HG03280 (cell line): ENCODE measurements around the gene SLC12A3.

Experiments used
- ATAC-seq: cut with Tn5 transposase; IDR thresholded peaks from one replicate; pipeline ENCODE4 v1.9.1; 2021; ENCODE audit warnings: mild to moderate bottlenecking, moderate library complexity; ENCODE audit not compliant: unreplicated experiment

SLC12A3 gene, protein sequence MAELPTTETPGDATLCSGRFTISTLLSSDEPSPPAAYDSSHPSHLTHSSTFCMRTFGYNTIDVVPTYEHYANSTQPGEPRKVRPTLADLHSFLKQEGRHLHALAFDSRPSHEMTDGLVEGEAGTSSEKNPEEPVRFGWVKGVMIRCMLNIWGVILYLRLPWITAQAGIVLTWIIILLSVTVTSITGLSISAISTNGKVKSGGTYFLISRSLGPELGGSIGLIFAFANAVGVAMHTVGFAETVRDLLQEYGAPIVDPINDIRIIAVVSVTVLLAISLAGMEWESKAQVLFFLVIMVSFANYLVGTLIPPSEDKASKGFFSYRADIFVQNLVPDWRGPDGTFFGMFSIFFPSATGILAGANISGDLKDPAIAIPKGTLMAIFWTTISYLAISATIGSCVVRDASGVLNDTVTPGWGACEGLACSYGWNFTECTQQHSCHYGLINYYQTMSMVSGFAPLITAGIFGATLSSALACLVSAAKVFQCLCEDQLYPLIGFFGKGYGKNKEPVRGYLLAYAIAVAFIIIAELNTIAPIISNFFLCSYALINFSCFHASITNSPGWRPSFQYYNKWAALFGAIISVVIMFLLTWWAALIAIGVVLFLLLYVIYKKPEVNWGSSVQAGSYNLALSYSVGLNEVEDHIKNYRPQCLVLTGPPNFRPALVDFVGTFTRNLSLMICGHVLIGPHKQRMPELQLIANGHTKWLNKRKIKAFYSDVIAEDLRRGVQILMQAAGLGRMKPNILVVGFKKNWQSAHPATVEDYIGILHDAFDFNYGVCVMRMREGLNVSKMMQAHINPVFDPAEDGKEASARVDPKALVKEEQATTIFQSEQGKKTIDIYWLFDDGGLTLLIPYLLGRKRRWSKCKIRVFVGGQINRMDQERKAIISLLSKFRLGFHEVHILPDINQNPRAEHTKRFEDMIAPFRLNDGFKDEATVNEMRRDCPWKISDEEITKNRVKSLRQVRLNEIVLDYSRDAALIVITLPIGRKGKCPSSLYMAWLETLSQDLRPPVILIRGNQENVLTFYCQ

DNA sequence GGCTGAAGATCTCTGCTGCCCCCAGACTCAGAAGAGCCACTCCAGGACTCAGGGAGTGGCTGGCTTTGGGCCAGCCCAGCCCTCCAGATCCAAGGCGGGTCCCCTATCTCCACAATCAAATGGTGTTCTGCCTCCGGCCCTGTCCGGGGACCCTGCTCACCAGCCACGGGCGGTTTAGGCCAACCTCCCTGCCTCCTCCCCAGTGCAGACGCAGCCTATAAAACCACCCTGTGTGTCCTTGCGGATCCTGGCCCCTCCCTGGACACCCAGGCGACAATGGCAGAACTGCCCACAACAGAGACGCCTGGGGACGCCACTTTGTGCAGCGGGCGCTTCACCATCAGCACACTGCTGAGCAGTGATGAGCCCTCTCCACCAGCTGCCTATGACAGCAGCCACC is at the start of gene SLC12A3:
Gene SLC12A3, plus strand, starts transcription at position 248 of the 400 bp plus-strand sequence. Its CDS starts 29 bp downstream, at position 277.
- no peak for ATAC-seq

DNA sequence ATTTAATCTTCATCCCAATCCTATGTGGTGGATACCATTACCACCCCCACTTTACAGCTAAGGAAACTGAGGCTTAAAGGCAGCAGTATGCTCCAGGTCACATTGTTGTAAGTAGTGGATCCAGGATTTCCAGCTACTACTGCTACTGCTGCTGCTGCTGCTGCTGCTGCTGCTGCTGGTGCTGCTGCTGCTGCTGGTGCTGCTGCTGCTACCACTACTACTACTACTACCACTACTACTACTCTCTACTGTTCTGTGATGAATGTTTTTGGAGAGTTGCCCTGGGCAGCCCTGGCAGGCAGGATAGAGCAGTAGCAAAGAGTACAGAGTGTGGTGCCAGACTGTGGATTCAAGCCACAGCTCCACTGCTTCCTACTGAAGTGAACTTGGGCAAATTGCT is 49.3 kb upstream of the SLC12A3 start:
- ATAC-seq: no peak

DNA sequence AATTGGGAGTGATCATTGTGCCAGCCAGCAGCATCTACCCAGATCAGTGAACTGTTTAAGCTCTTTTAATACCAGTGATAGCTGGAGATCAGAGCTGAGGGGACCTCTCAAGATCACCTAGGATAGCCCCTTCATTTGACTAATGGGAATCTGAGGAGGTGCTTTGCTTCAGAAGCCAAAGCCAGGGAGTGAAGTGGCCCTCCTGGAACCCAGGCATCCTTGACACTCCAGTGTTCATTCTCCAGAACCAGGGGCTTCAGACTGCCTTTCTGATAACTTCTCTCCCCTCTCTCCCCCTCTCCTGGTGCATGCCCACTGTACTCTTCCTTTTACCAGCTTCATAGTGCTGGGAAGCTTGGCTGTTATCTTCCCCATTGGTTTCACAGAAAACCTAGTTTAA is 48.0 kb upstream of the SLC12A3 start:
- ATAC-seq: no peak

DNA sequence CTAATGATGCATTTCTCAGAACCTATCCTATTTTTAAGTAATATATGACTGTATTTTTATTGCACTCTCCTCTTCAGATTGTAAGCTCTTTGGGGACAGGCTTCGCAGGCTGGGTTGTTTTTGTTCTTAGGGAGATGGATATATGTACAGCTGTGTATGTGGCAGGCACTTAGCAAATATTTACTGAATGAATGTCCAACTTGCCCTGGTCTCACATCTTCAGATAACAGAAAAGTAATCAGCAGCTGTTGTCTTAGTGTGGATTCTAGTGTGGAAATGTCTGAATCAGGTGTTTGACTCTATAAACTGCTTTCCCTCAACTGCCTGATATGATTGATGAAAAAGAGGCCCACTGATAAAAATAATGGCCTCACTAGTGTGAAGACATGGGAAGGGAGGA is 47.1 kb upstream of the SLC12A3 start:
- ATAC-seq: no peak

DNA sequence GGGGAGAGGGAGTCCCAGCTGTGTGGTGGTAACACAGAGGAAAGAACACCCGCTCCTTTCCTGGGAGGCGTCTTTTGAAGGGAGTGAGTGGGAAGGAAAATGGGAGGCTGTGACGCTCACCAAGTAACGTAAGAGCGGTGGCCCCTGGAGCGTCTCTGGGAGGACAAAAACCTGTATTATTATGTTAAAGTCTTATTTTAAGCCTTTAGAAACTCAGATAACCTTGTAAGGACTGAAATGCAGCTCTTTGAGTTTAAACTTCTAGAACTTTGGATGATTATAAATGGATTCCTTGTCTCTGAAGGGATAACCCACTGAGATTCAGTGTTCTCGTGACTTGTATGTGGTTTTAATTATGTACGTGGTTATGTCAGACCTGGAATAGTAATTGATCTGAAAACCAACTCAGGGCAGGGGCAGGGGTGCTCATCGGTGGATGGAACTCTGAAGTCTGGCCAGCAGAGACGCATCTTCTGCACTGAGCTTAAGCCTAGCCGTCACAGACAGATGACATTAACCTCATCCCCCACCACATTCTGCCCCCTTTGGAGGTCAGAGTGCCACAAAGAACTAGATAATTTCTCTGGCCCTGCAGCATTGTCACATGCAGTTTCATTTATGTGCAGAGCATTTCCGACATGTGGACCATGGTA is 41.8 kb upstream of the SLC12A3 start:
- ATAC-seq: no peak

DNA sequence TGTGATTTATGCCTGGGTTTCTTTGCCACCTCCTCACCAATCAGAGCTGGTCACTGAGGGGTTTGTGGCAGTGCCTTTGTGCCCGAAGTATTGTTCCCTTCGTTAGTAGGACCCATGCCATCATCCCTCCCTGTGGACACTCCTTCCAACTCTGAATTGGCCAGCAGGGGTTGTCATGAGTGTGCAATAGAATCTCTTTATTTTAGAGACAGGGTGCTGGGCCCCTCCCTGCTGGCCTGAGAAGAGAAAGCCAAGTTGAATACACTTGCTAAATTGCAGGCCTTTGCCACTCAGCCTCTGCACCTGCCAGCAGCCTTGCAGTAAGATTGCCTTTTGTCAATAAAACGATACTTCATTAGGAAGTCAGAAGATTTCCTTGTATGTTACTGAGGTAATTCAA is 40.7 kb upstream of the SLC12A3 start:
- ATAC-seq: no peak

DNA sequence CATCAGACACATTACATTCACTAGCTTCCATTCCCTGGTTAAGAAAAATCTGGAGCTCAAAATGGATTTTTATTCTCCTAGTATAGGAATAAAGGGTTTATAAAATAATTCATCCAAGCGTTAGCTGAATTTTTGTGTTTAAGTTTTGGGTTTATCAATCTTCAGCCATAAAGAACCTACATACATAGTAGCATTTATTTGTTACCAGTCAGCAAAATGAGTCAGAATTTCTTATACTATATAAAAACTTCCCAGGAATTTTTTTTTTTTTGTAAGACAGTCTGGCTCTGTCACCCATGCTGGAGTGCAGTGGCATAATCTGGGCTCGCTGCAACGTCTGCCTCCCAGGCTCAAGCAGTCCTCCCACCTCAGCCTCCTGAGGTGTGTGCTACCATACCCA is 40.2 kb upstream of the SLC12A3 start:
- ATAC-seq: no peak

DNA sequence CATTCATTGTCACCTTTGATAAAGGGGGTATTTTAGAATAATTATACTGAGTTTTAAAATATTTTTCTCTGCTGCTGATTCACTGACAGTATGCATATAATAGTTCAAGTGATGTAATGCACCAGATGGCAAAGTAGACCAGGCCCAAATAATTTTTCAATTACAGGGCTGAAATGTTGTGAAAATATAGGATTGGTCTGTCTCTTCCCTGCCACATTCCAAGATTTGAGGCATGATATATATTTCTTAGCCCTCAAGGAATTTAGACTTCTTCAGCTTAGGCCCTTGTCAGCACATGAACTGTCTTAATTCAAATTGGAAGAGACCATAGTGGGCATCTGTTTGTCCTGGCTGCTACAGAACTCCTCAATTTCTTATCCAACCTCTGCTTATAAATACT is 39.2 kb upstream of the SLC12A3 start:
- ATAC-seq: no peak

DNA sequence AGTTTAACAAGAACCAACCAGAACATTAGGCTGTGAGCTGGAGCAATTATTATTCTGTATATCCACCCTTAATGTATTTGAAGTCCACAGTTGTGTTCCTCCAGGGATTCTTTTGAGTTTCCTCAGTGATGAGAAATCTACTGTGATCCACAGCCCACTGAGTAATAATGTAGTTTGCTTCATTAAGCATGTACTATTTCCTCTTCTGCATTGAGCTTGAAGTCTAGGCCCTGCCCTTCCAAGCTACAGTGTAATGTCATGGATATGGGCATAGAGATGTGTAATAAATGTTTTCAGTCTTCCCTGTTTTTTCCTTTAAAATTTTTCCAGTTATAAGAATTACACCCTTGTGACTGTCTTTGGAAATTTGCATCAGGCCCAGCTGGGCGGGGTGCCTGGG is 36.4 kb upstream of the SLC12A3 start:
- no peak for ATAC-seq

DNA sequence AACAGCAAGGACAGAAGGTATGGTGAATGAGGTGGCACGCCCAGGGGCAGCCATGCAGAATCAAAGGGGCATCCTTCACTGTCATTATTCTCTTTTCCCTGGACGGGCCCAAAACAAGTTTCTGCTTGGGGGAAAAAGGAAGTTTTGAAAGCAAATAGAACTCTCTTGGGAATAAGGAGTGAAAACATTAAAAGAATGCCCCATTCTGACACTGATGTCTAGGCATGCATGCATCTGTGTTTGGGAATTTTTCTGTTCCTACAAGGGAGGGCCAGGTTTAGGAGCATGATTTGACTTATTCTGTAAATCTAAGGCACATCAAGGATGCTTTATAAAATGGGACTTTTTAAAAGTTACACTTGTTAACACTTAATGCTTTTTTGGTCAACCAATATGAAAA is 34.3 kb upstream of the SLC12A3 start:
- no peak for ATAC-seq

DNA sequence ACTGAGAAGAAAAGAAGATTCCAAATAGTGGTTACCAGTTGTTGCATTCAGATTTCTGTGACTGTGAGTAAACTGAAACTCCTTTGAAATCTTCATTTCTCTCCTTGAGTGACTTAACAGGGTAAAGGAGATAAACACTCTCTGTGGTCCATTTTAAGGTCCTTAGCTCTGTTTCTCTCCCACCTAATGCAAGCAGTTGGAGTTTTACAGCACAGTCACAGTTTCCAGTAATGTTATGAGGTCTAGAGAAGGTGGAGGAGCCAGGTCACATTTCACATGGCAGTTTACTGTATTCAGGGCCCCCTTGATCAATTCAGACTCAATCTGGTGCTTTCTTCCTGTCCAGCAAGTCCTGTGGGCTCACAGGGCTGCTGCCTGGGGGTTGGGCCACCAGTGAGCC is 32.2 kb upstream of the SLC12A3 start:
- no peak for ATAC-seq

DNA sequence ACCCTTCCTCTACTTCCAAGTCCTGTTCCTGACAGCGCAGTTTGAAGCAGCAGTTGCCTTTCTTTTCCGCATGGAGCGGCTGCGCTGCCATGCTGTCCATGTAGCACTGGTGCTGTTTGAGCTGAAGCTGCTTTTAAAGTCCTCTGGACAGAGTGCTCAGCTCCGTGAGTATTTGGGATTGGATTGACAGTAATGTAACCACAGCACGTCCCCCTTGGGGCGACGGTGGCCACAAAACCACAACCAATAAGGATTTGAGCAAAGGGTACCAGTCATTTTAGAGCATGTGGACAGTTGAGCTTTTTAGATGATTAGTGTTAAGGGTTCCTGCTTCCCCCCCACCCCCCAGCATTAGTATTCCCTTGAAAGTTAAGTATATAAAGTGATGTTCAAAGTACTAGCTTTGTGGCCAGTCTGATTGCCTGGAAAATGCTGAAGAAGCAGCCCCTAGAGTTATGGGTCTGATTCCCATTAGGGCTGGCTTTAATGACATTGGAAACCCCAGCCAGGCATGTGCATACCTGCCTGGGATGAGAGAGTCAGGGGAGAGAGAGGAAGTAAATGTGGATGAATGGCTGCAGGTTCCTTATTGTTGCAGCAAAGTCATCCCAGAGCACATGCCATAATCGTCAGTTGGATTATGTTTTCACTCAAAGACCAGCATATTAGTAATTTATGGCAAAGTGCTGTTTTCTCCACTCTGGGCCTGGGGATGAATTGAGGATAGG is 31.6 kb upstream of the SLC12A3 start:
- ATAC-seq: no peak

DNA sequence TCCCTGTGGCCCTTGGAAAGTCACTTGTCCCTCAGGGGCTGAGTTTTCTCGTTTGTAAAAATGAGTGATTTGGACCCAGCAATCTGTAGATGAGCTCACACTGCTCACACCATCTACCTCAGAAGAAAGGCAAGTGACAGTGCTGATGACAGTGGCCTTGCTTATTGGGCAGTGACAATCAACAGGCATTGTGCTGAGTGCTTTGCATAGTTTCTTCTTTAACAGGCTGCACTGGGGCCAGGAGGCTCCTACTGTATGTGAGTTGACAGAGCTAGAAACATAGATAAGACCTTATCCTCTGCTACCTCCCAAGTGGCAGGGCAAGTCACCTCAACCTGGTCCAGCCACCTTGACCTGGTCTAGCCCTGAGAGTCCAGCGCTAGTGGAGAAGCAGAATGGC is 29.7 kb upstream of the SLC12A3 start:
- ATAC-seq: no peak

DNA sequence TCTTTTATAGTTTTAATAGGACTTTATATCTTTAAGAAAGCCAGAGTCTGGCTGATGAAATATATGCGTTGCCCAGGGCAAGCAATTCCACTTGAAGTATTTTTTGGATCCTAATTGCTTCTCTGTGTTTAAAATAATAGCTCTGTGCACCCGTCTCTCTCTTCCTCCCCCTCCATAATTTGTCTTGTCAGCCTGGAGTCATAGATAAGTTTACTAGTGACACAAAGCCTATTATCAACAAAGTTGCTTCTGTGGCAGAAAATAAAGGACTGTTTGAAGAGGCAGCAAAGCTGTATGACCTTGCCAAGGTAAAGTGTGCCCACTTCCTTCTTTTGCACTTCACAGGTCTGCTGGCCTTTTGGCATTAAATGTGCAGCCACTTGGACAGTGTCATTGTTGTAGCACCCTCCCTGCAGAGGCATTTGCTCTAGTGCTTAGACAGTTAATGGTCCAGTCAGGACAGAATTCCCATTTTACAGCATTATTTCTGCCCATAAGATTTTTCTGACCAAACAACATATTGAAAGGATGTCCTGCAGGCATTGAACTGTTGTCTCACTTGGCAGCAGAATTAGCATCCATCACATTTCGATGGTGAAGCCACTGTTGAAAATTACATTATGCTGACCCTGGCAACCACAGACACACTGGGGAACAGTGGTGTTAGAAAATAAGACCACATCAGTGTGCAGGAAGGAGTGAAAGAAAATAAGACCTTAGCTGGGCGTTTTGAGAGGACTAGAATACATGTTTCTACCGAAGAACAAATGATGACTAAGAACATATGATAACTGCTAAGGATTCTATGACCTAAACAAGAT is 28.4 kb upstream of the SLC12A3 start:
- ATAC-seq: no peak

DNA sequence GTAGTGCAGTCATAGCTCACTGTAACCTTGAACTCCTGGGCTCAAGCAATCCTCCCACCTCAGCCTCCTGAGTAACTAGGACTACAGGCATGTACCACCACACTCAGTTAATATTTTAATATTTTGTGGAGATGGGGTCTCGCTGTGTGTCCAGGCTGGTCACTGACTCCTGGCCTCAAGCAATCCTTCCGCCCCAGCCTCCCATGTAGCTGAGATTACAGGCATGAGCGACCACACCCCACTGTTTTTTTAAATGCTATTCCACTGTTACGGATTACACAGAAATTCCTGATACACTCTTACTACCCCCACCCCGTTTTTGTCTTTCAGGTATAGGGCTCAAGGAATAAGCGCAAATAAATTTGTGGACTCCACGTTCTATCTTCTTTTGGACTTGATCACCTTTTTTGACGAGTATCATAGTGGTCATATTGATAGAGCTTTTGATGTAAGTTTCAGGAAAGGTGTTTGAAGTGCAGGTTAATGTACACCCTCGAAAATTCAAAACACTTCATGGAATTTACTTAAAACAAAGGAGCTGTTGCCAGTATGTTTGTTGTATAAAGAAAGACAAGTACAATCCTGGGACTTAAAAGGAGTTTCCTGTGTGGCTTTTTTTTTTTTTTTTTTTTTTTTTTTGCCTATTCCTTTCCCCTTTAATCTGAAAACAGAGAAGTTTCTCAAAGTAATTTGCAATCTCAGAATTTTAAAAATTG is 26.2 kb upstream of the SLC12A3 start:
- ATAC-seq: no peak

DNA sequence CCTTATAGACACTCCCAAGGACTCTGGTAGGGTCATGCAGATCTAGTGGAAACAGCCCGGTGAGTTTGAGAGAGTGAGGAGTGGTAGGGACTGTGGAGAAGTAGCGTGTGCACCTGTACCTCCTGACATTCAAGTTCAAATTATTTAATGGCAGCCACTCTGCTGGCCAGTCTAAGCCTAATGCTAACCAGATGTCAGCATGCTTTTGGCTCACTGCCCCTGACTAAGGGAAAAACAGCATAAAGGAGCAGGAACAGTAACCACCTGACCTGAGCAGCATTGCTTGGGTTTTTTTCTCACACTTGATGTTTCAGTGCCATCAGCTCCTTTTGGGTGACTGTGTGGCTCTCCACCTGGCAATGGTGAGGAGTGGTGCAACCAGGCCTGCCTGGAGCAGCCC is 23.8 kb upstream of the SLC12A3 start:
- ATAC-seq: no peak

DNA sequence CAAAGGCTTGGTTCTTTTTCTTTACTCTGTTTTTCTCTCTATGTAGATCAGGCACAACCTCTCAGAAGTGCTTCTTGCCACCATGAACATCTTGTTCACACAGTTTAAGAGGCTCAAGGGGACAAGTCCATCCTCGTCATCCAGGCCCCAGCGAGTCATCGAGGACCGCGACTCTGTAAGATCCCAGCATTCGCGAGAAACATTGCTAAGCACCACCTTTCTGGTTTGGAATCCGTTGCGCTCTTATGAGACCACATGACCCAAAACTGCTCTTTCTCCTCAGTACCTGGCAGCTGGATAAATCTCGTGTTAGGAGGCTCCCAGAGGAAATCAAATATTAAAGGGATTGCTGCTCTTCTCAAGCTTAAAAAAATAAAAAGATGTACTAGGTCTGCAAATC is 23.3 kb upstream of the SLC12A3 start:
- ATAC-seq: no peak

DNA sequence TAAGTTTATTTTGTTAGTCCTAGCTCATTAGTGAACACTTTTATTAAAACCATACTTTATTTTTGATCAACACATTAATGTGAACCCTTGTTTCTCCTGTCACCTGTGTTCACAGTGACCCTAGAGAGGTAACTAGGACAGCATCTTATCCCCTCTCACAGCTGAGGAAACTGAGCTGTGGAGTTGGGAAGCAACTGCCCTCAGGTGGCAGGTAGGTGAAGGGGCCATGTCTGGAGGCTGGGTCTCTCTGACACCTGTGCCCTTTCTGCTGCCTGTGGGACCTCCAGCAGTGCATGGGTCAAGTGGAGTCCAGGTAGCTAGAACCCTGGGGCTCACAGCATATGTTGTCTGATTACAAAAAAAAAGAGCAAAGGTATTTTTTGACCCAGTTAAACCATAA is 22.9 kb upstream of the SLC12A3 start:
- ATAC-seq: no peak

DNA sequence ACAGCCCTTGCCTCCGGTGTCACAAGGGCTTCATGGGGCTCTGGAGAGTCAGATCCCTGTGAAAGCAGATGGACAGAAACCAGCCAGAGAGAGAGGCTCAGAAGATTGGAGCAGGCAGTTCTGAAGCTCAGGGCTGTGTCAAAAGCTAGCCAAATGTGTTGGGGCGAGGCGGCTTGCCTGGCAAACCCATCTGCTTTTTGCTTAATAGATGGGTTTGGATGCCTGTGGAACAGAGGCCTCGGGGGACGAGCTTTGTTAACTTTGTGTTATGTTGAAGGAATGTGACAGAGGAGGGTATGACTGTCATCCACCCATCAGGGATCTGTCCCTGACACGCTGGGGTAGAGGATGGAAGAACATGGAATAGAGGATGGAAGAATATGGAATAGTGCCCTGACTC is 21.0 kb upstream of the SLC12A3 start:
- ATAC-seq: no peak
